HUDEP-2 (cell line): ENCODE data around the gene DTNA.
"Not testable (repeated sequence)": the region's sequence is repeated elsewhere in the genome, so short reads cannot be mapped to it uniquely, and the experiment has no call there.

Experiments used
- DNase-seq, 76 experiments: peaks; one replicate each; lab custom pipeline; 2025; ENCODE audit not compliant: unreplicated experiment in 76 of 76; lab: John Stamatoyannopoulos, UW

Gene DTNA

DNA sequence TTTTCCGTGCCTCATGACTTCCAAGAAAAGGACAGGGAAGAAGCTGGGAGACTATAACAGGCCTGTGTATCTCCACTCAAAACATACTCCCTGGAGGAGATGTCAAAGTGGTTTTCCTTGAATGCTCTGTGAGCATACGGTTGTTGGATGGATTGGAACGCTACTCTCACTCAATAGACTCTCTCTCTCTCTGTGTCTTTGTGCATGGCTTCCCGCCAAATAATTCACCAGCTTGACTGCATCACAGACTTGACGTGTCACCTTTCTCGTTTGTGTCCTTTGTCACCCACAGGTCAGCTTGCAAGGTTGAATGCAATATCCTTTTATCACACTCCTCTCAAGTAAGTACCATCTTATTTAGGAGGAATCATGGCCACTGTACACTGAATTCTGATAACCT lies 174.3 kb downstream of the DTNA start:
- no peak for DNase-seq

GRCh38 chr18:34886177-34886576 lies 176.1 kb downstream of the DTNA start:
- DNase-seq = no peak

- no peak for DNase-seq
Observed at GRCh38 chr18:34887881-34888580, 177.9 kb downstream of the DTNA start.

DNA sequence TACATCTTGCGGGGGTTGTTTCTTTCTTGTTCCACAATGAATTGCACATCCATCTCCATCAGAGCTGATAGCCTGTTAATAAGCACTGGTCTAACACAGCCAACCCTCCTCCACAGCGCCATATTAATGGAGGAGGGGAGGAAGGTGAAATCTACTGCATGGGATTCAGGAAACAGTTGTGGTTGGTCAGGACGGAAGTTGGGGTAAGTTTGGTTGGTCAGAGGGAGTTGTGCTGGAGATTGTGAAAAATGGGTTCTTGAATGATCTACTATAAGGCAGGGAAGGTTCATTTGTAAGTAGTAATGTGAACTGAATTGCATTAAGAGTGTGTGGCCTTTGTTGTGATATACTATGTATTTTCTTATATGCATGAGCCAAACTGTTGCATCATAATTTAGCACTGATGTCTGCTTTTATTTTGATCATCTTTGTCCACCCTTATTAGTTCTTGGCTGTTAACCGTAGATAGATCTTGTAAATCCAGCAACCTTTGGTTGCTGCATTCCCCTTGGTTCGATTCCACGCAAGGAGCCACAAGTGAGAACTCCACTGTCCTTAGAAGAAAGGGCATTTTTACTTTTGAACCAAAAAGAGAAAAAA lies 180.5 kb downstream of the DTNA start:
- no peak for DNase-seq

- DNase-seq = no peak
Observed at GRCh38 chr18:34892379-34892778, 182.3 kb downstream of the DTNA start.

- no peak for DNase-seq
Observed at GRCh38 chr18:34893239-34893638, 183.1 kb downstream of the DTNA start.

DNA sequence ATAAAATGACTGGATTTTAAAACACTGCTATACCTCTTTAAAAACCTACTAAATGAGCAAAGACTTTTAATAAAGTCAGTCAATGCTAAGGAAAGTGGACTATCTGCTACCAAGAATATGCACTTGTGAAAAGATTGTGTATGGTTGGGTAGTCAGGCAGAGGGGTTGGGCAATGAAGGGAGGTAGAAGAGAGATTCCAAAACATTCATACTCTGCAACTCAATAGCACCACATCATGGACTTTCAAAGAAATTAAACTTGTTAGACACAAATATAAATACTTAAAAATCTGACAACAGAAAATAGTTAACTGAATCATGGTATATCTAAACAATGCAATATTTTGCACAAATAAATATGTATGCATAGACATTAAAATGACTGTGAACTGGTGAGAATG lies 191.2 kb downstream of the DTNA start:
- DNase-seq = no peak

DNA sequence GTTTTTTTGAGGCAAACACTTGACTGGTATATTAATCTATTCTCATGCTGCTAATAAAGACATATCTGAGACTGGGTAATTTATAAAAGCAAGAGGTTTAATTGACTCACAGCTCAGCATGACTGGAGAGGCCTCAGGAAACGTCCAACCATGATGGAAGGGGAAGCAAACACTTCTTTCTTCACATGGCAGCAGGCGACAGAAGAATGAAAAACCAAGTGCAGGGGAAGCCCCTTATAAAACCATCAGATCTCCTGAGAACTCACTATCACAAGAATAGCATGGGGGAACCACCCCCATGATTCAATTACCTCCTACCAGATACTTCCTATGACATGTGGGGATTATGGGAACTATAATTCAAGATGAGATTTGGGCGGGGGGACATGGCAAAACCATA lies 194.9 kb downstream of the DTNA start:
- DNase-seq = no peak

DNA sequence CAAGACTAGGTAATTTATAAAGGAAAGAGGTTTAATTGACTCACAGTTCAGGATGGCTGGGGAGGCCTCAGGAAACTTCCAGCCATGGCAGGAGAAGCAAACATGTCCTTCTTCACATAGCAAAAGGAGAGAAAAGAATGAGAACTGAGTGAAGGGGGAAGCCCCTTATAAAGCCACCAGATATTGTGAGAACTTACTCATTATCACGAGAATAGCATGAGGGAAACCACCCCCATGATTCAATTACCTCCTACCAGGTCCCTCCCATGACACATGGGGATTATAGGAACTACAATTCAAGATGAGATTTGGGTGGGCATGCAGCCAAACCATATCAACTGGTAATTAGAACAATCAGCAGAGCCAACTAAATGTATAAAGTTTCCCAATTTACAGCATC lies 196.9 kb downstream of the DTNA start:
- not testable (repeated sequence) for DNase-seq

GRCh38 chr18:34909637-34910364 lies 199.7 kb downstream of the DTNA start:
- DNase-seq = no peak

GRCh38 chr18:34911081-34911480 lies 201.0 kb downstream of the DTNA start:
- DNase-seq = no peak

GRCh38 chr18:34911661-34912384 lies 201.7 kb downstream of the DTNA start:
- DNase-seq = no peak

- no peak for DNase-seq
Observed at GRCh38 chr18:34913837-34914661, 204.0 kb downstream of the DTNA start.

DNA sequence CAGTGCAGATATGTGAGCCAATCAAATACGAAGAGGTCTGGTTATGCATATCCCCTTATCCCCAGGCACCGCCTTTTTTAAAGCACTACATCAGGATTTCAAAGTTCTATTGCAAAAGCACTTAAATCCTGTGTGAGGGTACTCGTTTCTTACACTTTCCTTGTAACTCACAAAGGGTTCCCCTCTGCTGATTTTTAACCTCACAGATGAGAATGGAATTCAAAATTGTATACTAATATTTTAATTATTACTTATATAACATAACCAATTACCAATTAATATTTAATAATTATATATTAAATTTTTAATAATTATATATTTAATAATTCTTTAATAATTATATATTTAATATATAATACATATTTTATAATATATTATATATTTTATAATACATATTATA lies 204.9 kb downstream of the DTNA start:
- DNase-seq = no peak

DNA sequence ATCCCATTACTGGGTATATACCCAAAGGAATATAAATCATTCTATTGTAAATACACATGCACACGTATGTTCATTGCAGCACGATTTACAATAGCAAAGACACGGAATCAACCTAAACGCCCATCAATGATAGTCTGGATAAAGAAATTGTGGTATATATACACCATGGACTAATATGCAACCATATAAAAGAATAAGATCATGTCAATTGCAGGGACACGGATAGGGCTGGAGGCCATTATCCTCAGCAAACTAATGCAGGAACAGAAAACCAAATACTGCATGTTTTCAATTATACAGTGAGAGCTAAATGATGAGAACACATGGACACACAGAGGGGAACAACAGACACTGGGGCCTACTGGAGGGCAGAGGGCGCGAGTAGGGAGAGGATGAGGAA lies 206.4 kb downstream of the DTNA start:
- not testable (repeated sequence) for DNase-seq

DNA sequence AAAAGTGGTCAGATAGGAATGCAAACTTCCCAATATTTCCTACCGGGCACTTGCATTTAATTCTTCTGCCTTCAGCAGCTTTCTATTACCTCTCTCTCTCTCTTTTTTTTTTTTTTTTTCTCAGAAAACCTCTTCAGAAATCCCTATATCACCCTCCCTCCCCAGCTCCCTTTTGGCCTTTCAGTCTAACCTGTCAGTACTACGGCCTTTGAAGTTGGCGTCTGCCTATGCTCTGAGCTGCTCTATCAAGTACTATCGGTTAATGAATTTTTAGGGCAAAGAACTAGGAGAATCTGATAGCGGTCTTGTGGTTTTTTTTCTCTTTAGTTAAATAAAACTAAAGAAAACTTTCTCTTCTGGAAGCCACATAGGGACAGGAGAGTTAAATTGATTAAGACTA lies 208.8 kb downstream of the DTNA start:
- no peak for DNase-seq

DNA sequence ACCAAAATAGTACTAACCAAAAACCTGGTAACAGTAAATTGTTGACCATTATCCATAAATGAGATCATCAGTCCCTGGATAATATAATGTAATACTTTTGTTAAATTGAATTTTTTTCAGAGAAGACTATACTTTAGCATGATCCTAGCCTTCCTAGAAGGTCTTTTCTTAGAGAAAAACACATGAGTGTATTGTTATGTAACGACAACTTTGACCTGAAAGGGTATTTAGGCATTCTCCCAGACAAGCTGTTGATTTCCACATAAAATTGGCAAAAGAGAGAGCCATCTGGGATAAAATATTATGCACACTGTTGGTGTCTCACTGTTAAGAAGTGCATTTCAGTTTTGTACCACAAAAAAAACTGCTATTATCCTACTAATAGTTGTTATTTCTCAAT lies 211.1 kb downstream of the DTNA start:
- DNase-seq = no peak

GRCh38 chr18:34921811-34922385 lies 211.8 kb downstream of the DTNA start:
- DNase-seq = no peak

DNA sequence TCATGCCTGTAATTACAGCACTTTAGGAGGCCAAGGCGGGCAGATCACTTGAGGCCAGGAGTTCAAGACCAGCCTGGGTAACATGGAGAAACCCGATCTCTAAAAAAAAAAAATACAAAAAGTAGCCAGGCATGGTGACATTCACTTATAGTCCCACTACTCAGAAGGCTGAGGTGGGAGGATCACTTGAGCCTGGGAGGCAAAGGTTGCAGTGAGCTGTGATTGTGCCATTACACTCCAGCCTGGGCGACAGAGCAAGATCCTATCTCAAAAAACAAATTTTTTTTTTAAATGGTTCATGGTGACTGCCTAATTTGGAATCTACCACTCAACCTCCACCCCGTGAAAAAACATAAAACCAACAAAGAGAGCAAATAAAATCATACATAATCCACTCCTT lies 212.5 kb downstream of the DTNA start:
- not testable (repeated sequence) for DNase-seq

DNA sequence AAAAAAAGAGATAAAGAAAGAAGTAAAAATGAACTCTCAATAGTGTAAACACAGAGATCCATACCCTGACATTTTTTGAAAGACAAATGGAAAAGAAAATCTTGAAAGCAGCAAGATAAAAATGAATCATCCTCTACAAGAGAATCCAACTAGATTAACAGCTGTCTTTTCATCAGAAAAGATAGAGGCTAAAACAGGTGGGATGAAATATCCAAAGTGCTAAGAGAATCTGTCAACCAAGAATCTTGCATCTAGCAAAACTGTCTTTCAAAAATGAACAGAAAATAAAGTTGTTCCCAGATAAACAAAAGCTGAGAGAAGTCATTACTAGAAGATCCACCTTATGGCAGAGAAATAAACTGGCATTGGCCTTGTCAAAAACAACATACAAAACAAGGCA lies 213.8 kb downstream of the DTNA start:
- DNase-seq = no peak
